ENCODE measurements around the gene ABHD6.
"Not testable (repeated sequence)": the region's sequence is repeated elsewhere in the genome, so short reads cannot be mapped to it uniquely, and the experiment has no call there.

ABHD6 gene

DNA sequence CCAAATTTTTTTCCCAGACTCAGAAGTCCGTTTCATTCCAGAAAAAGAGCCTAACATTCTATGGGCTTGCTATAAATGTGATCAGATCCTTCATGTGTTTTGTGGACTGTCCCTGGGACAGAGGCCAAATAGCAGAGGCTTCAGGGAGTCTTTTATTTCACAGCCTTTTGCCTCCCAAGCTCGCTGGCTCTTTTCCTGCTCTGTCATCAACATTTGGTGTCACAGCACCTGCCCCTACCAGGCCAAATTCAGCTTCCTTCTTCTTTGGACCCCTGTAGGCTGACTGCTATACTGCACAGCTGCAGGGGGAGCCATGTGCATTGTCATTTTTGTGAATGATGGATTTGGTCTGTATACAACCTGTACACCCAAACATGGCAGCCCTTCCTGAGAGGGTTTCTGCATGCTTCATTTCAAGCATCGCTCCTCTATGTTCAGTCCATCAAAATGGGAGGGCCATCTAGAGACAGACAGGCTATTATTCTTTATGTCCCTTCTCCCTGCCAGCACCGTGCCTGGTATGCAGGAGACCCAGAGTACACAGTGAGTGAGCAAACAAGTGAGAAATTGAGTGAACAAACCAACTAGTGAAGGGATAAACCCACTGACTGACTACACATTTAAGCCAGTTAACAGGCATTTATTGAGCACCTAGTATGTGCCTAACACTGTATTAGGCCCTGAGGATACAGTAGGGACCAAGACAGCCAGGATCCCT is 50.6 kb downstream of the ABHD6 start:
- DNase-seq (ENCODE audit: low read depth) = no peak
- TF ChIP-seq, protein P1, sequence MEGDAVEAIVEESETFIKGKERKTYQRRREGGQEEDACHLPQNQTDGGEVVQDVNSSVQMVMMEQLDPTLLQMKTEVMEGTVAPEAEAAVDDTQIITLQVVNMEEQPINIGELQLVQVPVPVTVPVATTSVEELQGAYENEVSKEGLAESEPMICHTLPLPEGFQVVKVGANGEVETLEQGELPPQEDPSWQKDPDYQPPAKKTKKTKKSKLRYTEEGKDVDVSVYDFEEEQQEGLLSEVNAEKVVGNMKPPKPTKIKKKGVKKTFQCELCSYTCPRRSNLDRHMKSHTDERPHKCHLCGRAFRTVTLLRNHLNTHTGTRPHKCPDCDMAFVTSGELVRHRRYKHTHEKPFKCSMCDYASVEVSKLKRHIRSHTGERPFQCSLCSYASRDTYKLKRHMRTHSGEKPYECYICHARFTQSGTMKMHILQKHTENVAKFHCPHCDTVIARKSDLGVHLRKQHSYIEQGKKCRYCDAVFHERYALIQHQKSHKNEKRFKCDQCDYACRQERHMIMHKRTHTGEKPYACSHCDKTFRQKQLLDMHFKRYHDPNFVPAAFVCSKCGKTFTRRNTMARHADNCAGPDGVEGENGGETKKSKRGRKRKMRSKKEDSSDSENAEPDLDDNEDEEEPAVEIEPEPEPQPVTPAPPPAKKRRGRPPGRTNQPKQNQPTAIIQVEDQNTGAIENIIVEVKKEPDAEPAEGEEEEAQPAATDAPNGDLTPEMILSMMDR (IDR thresholded peaks at IDR 0.05; ENCODE audit: low read length, missing control alignments) = no peak
- no peak overlapping the region for H3K4me3 ChIP-seq (replicated peaks; ENCODE audit: low read depth, low read length)

DNA sequence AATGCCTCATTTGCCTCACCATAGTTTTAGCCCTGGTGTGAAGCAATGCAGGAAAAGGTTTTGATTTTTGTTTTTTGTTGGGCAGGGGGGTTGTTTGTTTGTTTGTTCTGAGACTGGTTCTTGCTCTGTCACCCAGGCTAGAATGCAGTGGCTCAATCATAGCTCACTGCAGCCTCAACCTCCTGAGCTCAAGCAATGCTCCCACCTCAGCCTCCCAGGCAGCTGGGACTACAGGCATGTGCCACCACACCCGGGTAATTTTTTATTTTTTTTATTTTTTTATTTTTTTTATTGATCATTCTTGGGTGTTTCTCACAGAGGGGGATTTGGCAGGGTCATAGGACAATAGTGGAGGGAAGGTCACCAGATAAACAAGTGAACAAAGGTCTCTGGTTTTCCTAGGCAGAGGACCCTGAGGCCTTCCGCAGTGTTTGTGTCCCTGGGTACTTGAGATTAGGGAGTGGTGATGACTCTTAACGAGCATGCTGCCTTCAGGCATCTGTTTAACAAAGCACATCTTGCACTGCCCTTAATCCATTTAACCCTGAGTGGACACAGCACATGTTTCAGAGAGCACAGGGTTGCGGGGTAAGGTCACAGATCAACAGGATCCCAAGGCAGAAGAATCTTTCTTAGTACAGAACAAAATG is 51.5 kb downstream of the ABHD6 start:
- not testable (repeated sequence) for DNase-seq (ENCODE audit: low read depth); H3K4me3 ChIP-seq (replicated peaks; ENCODE audit: low read depth, low read length)

DNA sequence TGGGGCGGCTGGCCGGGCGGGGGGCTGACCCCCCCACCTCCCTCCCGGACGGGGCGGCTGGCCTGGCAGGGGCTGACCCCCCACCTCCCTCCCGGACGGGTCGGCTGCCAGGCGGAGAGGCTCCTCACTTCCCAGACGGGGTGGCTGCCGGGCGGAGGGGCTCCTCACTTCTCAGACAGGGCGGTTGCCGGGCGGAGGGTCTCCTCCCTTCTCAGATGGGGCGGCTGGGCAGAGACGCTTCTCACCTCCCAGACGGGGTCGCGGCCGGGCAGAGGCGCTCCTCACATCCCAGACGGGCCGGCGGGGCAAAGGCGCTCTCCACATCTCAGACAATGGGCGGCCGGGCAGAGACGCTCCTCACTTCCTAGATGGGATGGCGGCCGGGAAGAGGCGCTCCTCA is 52.9 kb downstream of the ABHD6 start:
- H3K4me3 ChIP-seq (replicated peaks; ENCODE audit: low read depth, low read length); DNase-seq (ENCODE audit: low read depth): not testable (repeated sequence)

DNA sequence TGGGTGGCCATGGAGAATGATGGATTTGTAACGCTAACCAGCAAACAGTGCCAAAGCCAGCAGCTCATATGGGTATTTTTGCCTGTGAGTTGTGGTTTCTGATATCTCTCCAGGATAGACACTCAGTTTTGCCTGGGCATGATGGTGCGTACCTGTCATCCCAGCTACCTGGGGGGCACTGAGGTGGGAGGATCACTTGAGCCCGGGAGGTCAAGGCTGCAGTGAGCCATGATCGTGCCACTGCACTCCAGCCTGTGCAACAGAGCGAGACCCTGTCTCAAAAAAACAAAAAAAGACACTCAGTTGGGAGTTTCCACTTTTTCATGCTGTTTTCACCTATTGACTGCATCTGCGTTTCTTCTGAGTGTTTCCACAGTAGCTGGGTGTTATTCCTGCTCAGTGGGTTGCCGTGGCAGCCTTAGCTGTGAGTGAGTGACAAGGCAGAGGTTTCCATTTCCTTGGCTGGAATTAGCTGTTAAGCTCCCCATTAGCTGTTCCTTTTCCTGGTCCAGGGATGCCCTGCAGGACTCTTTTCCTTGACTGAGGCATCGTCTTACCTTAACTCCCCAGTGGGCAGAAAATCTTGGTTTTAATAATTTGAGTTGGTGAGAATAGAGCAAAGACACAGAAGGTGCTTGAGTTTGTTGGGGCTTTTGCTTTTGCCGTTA is 54.2 kb downstream of the ABHD6 start:
- no peak overlapping the region for H3K4me3 ChIP-seq (replicated peaks; ENCODE audit: low read depth, low read length)
- TF ChIP-seq, protein P1 (IDR thresholded peaks at IDR 0.05; ENCODE audit: low read length, missing control alignments) = no peak
- no peak for DNase-seq (ENCODE audit: low read depth)

DNA sequence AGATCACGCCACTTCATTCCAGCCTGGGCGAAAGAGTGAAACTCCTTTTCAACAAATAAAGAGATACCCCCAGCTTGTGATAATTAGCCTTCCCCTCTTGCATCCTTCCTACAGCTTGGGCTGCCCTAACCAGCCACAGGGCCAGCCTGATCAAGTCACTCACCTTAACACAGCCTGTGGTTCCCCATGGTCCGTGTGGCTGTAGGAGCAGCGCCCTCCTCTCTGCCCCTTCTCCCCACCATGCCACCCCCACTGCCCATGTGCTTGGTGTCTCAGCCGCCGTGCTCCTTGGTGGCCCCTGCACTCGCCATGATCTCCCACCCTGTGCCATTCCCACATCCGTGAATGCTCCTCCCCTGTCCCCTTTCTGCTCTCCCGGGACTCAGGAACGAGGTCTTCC is 55.3 kb downstream of the ABHD6 start:
- H3K4me3 ChIP-seq (replicated peaks; ENCODE audit: low read depth, low read length) = no peak overlapping the region
- DNase-seq (ENCODE audit: low read depth) = no peak
- TF ChIP-seq, protein P1 (IDR thresholded peaks at IDR 0.05; ENCODE audit: low read length, missing control alignments) = no peak

DNA sequence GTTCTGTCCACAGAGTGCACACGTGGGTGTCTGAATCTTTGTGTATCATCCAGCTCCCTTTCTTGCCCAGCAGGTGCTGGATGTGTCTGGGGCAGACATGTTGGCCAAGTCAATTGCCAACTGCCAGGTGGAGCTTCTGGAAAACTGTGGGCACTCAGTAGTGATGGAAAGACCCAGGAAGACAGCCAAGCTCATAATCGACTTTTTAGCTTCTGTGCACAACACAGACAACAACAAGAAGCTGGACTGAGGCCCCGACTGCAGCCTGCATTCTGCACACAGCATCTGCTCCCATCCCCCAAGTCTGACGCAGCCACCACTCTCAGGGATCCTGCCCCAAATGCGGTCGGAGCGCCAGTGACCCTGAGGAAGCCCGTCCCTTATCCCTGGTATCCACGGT is 55.9 kb downstream of the ABHD6 start:
- no peak overlapping the region for H3K4me3 ChIP-seq (replicated peaks; ENCODE audit: low read depth, low read length)
- no peak for DNase-seq (ENCODE audit: low read depth)
- TF ChIP-seq, protein P1 (IDR thresholded peaks at IDR 0.05; ENCODE audit: low read length, missing control alignments) = no peak

DNA sequence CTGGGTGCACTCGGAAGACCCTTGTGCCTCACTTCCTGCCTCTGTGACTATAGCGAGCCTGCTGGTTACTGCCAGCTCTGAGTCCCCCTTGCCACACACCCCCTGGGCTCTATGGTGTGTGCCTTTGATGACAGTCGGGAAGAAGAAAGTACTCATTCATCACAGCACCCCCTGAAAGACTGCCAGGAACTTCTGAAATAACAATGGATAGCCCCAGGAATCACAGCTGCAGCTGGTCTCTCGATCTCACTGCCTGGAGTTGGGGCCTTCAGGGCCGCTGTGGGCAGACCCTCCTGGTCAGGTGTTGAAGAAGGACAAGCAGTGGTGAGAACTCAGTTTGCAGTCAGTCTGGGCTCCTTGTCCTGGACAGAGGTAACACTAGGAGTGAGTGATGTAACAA is 58.7 kb downstream of the ABHD6 start:
- TF ChIP-seq, protein P1 (IDR thresholded peaks at IDR 0.05; ENCODE audit: low read length, missing control alignments) = no peak
- DNase-seq (ENCODE audit: low read depth) = no peak
- no peak overlapping the region for H3K4me3 ChIP-seq (replicated peaks; ENCODE audit: low read depth, low read length)

All from fibroblast of pulmonary artery (primary cell).